GM12864 (cell line): Measurements from ENCODE around the gene MAEA.

Source experiments
- DNase-seq: peaks from one replicate; pipeline ENCODE4 v3.0.0-alpha.2; 2011; ENCODE audit warnings: low read depth
- H3K4me3 ChIP-seq: 2 replicates; pipeline ENCODE4 v1.5.1; 2011; ENCODE audit warnings: mild to moderate bottlenecking, low read depth, low read length, control low read depth
- CTCF ChIP-seq: IDR thresholded peaks from 2 replicates; pipeline ENCODE4 v1.5.1; 2011; ENCODE audit warnings: low read depth, mild to moderate bottlenecking, moderate library complexity, low read length, control low read depth, inconsistent platforms; ENCODE audit errors: missing control alignments

MAEA gene

GRCh38 chr4:1269209-1269608 lies 20.5 kb upstream of the MAEA start:
- no peak for DNase-seq
- no peak overlapping the region for H3K4me3 ChIP-seq
- TF ChIP-seq CTCF, result no peak

- H3K4me3 ChIP-seq, result no peak overlapping the region
- no peak for TF ChIP-seq CTCF
- no peak for DNase-seq
These were observed 18.0 kb upstream of the MAEA start for GRCh38 chr4:1271686-1272085.

- H3K4me3 ChIP-seq, result no peak overlapping the region
- no peak for TF ChIP-seq CTCF
- no peak for DNase-seq
These were observed 14.8 kb upstream of the MAEA start for GRCh38 chr4:1274871-1275270.

GRCh38 chr4:1276984-1277383 lies 12.7 kb upstream of the MAEA start:
- no peak for TF ChIP-seq CTCF
- H3K4me3 ChIP-seq, result no peak overlapping the region
- no peak for DNase-seq

GRCh38 chr4:1277667-1278665 lies 11.7 kb upstream of the MAEA start:
- DNase-seq, result no peak
- TF ChIP-seq CTCF, result no peak

GRCh38 chr4:1279253-1279652 lies 10.4 kb upstream of the MAEA start:
- DNase-seq, result no peak
- no peak for TF ChIP-seq CTCF
- H3K4me3 ChIP-seq, result no peak overlapping the region

More at GRCh38 chr4:1277667-1278665, 11.7 kb upstream of the MAEA start:
- H3K4me3 ChIP-seq, result no peak overlapping the region

- no peak for TF ChIP-seq CTCF
- no peak for DNase-seq
- no peak overlapping the region for H3K4me3 ChIP-seq
These were observed 6.0 kb upstream of the MAEA start for GRCh38 chr4:1283711-1284110.
